Adrenal gland (tissue), 5 donors: ENCODE data around the gene TTYH2.

Experiments used
- POLR2A ChIP-seq, 2 donors: fragments of 450-650 bp; IDR thresholded peaks; one replicate each; pipeline ENCODE4 v1.6.1; 2017; ENCODE audit warnings: antibody characterized with exemption in 2 of 2, mild to moderate bottlenecking in 2 of 2, moderate library complexity in 1 of 2
- TF ChIP-seq, protein P1 (sequence below), 6 experiments: fragments of 450-650 bp in 4 of 6; fragments of 200-600 bp in 2 of 6; sonication (generic) in 1 of 6; IDR thresholded peaks; 1 replicate in 5 of 6; 2 replicates in 1 of 6; pipeline versions ENCODE4 v1.5.1 to v1.8.0; 2016 to 2021; ENCODE audit warnings: antibody characterized with exemption in 6 of 6, mild to moderate bottlenecking in 2 of 6, moderate library complexity in 1 of 6
- donor health status: DM: no; HTN: no; CAD: no.

DNA sequence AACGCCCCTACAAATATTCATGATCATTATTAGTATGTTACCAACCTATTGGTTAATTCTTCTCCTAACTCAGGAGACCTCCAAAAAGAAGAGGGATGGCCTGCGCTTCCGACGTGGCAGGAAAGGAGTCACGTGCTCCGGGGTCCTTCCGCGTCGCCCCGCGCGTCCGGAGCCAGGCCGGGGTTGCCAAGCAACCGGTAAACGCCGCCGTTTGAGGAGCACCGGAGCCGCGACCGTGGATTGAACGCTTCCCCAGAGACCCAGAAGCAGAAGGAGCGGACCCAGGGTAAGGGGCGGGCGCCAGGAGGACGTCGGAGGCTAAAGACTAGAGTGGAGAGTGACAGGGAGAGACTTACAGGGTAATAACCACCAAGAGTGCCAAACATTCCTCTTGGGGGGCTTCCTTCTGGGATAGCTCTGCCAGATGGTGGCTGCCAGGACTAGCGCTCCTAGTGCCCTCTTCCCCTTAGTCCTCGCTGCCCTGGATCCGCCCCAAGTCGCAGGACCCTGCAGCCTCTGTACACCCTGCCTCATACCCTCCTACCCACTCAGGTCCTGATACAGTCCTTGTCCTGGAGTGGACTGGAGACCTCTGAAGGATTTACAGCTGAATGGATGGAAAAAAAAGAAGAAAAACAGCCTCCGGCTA, 60.8 kb downstream of the TTYH2 start, which contains the start of gene DNAI2:
- TF ChIP-seq POLR2A (IDR thresholded peaks at IDR 0.05): no peak
- TF ChIP-seq, protein P1, sequence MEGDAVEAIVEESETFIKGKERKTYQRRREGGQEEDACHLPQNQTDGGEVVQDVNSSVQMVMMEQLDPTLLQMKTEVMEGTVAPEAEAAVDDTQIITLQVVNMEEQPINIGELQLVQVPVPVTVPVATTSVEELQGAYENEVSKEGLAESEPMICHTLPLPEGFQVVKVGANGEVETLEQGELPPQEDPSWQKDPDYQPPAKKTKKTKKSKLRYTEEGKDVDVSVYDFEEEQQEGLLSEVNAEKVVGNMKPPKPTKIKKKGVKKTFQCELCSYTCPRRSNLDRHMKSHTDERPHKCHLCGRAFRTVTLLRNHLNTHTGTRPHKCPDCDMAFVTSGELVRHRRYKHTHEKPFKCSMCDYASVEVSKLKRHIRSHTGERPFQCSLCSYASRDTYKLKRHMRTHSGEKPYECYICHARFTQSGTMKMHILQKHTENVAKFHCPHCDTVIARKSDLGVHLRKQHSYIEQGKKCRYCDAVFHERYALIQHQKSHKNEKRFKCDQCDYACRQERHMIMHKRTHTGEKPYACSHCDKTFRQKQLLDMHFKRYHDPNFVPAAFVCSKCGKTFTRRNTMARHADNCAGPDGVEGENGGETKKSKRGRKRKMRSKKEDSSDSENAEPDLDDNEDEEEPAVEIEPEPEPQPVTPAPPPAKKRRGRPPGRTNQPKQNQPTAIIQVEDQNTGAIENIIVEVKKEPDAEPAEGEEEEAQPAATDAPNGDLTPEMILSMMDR (IDR thresholded peaks at IDR 0.05): no peak
